Hepatocyte (in vitro differentiated cells): ENCODE results near the gene XPO4. TPM values are rescaled to one million over a fixed set of nuclear protein-coding genes. Genes with fewer than 3 reads are reported as not detected.
A peak's percentile ranks its signal among the peaks of the same experiment; 100 is the strongest.
"Not testable (repeated sequence)": the region's sequence is repeated elsewhere in the genome, so short reads cannot be mapped to it uniquely, and the experiment has no call there.

Experiments
- DNase-seq: peaks from one replicate; pipeline ENCODE4 v3.0.0-alpha.2; 2016; ENCODE audit warnings: low spot score
- H2AFZ ChIP-seq: fragments of 200-600 bp; sonication (generic); 2 replicates; pipeline ENCODE4 v1.6.0; 2016; ENCODE audit warnings: antibody characterized with exemption, mild to moderate bottlenecking
- H3K27ac ChIP-seq: fragments of 200-600 bp; sonication (generic); 2 replicates; pipeline ENCODE4 v1.5.1; 2016; ENCODE audit warnings: mild to moderate bottlenecking
- H3K27me3 ChIP-seq: fragments of 200-600 bp; sonication (generic); 2 replicates; pipeline ENCODE4 v1.6.1; 2016
- H3K36me3 ChIP-seq: fragments of 200-600 bp; sonication (generic); replicated peaks from 2 replicates; pipeline ENCODE4 v1.5.1; 2016; ENCODE audit warnings: low read depth; ENCODE audit not compliant: insufficient read depth
- H3K4me1 ChIP-seq: fragments of 200-600 bp; sonication (generic); 2 replicates; pipeline ENCODE4 v1.5.1; 2016; ENCODE audit warnings: mild to moderate bottlenecking, moderate library complexity; ENCODE audit not compliant: insufficient read depth
- H3K4me2 ChIP-seq: fragments of 200-600 bp; sonication (generic); 2 replicates; pipeline ENCODE4 v1.6.0; 2016
- H3K4me3 ChIP-seq: fragments of 200-600 bp; sonication (generic); 2 replicates; pipeline ENCODE4 v1.5.1; 2016; ENCODE audit warnings: mild to moderate bottlenecking
- H3K79me2 ChIP-seq: fragments of 200-600 bp; sonication (generic); 2 replicates; pipeline ENCODE4 v1.6.0; 2017; ENCODE audit warnings: mild to moderate bottlenecking
- H3K9me2 ChIP-seq: fragments of 200-600 bp; sonication (generic); replicated peaks from 2 replicates; pipeline ENCODE4 v1.6.0; 2017; ENCODE audit warnings: mild to moderate bottlenecking; ENCODE audit not compliant: insufficient read depth
- H3K9me3 ChIP-seq: fragments of 200-600 bp; sonication (generic); 2 replicates; pipeline ENCODE4 v1.5.1; 2016; ENCODE audit warnings: low read depth, mild to moderate bottlenecking
- H4K20me1 ChIP-seq: fragments of 200-600 bp; sonication (generic); 2 replicates; pipeline ENCODE4 v1.6.0; 2016; ENCODE audit warnings: mild to moderate bottlenecking; ENCODE audit not compliant: insufficient read depth, poor library complexity, severe bottlenecking
- CTCF ChIP-seq: fragments of 200-600 bp; sonication (generic); IDR thresholded peaks from 2 replicates; pipeline ENCODE4 v1.5.1; 2016; ENCODE audit warnings: antibody characterized with exemption, mild to moderate bottlenecking; ENCODE audit not compliant: poor library complexity
- EZH2 ChIP-seq: fragments of 200-600 bp; sonication (generic); IDR thresholded peaks from 2 replicates; pipeline ENCODE4 v1.6.1; 2016; ENCODE audit warnings: antibody characterized with exemption, mild to moderate bottlenecking, borderline replicate concordance
- EZH2phosphoT487 ChIP-seq: fragments of 200-600 bp; sonication (generic); IDR thresholded peaks from one replicate; pipeline ENCODE4 v1.6.1; 2018; ENCODE audit warnings: antibody characterized with exemption, mild to moderate bottlenecking, low read depth, moderate library complexity; ENCODE audit not compliant: unreplicated experiment, severe bottlenecking
- WGBS: methylation state at CpG from one replicate; pipeline ENCODE4 v1.1.6; 2016; ENCODE audit warnings: low lambda C conversion rate; ENCODE audit errors: missing lambda C conversion rate; 5-methylcytosine and 5-hydroxymethylcytosine counted together
- polyA plus RNA-seq: library from polyadenylated mRNA; unstranded; fragments of >200 nt; fragmentation: Nextera tagmentation; extraction: Ambion mirVana; gene quantifications from 2 replicates; pipeline ENCODE4 v1.2.1, GENCODE V29; 2016
- total RNA-seq: library from RNA; depleted of rRNA; stranded (reverse); fragments of >200 nt; gene quantifications from 2 replicates; pipeline ENCODE4 v1.2.3, GENCODE V29; 2014

The XPO4 gene
- total and polyA plus RNA-seq, 2 experiments from 2014 or later, result 3.4 to 20.7 TPM

DNA sequence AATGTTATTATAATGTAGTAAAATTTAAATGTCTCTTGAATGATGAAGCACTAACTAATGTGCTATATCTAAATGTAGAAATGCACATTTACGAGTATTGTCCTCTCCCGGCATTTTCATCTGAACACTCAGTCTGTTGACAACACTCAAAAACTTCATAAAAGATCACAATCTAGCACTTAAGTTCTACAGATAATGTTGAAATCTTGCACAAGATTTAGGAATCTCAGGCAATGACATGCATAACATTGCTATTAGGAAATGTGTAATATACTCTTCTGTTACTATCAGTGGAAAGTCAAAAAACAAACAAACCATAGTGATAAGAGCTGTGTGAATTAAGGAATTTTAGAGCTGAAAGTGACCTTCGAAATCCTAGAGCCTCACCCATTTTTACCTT, 37.5 kb upstream of the XPO4 start:
- Histone ChIP-seq H3K4me2 (peak overlapping the region; percentile 14), H3K27ac (peak overlapping the region; percentile 54), H3K9me2 (no peaks in the 10 kb centered on the region), H3K9me3 (no peaks in the 10 kb centered on the region), H2AFZ (peak overlapping the region; percentile 2), H3K4me3 (no peak overlapping the region), H3K79me2 (no peaks in the 10 kb centered on the region), H4K20me1 (no peaks in the 10 kb centered on the region), H3K27me3 (no peaks in the 10 kb centered on the region), H3K36me3 (no peaks in the 10 kb centered on the region), H3K4me1 (peaks cover 11% of the 10 kb centered on the region)
- peak; percentile 23 for DNase-seq
- WGBS, result 45% methylated on average over 3 of the region's 3 CpGs
- no peak for TF ChIP-seq EZH2phosphoT487
- no peak for TF ChIP-seq EZH2

DNA sequence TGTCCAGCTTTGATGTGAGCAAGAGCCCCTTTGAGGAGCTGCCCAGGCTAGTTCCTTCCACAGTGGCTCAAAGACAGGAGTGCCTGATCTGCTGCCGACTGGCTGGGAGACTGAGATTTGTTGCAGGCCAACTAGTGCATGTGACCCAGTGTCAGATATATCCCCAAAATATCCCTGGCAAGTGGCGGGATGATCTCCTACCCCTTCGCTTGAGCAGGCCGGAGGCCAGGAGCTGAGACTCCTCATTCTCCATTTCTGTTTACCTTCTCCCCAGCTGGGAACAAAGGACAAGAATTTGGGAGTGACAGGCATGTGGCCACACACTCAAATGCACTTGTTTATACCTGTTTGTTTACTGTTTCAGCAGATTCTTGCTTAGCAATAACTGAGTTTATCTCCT, 37.1 kb upstream of the XPO4 start:
- Histone ChIP-seq H3K79me2 (no peaks in the 10 kb centered on the region), H3K4me2 (peak overlapping the region; percentile 14), H3K27me3 (no peaks in the 10 kb centered on the region), H3K4me1 (peaks cover 11% of the 10 kb centered on the region), H3K4me3 (no peak overlapping the region), H4K20me1 (no peaks in the 10 kb centered on the region), H2AFZ (peak overlapping the region; percentile 2), H3K27ac (peak overlapping the region; percentile 54), H3K9me2 (no peaks in the 10 kb centered on the region), H3K9me3 (no peaks in the 10 kb centered on the region), H3K36me3 (no peaks in the 10 kb centered on the region)
- WGBS, result 49% methylated on average over 4 of the region's 4 CpGs
- no peak for TF ChIP-seq CTCF
- no peak for TF ChIP-seq EZH2phosphoT487
- TF ChIP-seq EZH2, result no peak
- no peak for DNase-seq

- Histone ChIP-seq H3K4me1 (peaks cover 11% of the 10 kb centered on the region), H3K27ac (no peak overlapping the region), H4K20me1 (no peaks in the 10 kb centered on the region), H3K9me2 (no peaks in the 10 kb centered on the region), H3K4me3 (no peak overlapping the region), H3K36me3 (no peaks in the 10 kb centered on the region), H2AFZ (no peak overlapping the region), H3K9me3 (no peaks in the 10 kb centered on the region), H3K79me2 (no peaks in the 10 kb centered on the region), H3K4me2 (no peak overlapping the region), H3K27me3 (no peaks in the 10 kb centered on the region)
- DNase-seq, result no peak
- WGBS, result 84% methylated on average over 6 of the region's 6 CpGs
- TF ChIP-seq EZH2phosphoT487, result no peak
- TF ChIP-seq CTCF, result no peak
- no peak for TF ChIP-seq EZH2
Observed at GRCh38 chr13:20938302-20938701, 35.8 kb upstream of the XPO4 start.

- Histone ChIP-seq H3K9me2 (no peaks in the 10 kb centered on the region), H3K36me3 (no peaks in the 10 kb centered on the region), H3K9me3 (no peaks in the 10 kb centered on the region), H3K4me3 (no peak overlapping the region), H3K27me3 (no peaks in the 10 kb centered on the region), H3K79me2 (no peaks in the 10 kb centered on the region), H3K4me1 (no peaks in the 10 kb centered on the region), H2AFZ (no peak overlapping the region), H4K20me1 (no peaks in the 10 kb centered on the region), H3K27ac (no peak overlapping the region), H3K4me2 (no peak overlapping the region)
- DNase-seq, result no peak
- no peak for TF ChIP-seq EZH2
- no peak for TF ChIP-seq EZH2phosphoT487
- no peak for TF ChIP-seq CTCF
- WGBS, result 78% methylated on average over 4 of the region's 4 CpGs
Observed at GRCh38 chr13:20927596-20928257, 25.2 kb upstream of the XPO4 start.

GRCh38 chr13:20925395-20925790, 22.8 kb upstream of the XPO4 start:
- not testable (repeated sequence) for H4K20me1 ChIP-seq, H3K4me2 ChIP-seq
- 76% methylated on average over 13 of the region's 13 CpGs for WGBS

More at GRCh38 chr13:20925395-20925790, 22.8 kb upstream of the XPO4 start:
- H3K9me2 ChIP-seq, H2AFZ ChIP-seq, H3K27ac ChIP-seq, H3K9me3 ChIP-seq, DNase-seq, H3K4me3 ChIP-seq, H3K4me1 ChIP-seq, H3K36me3 ChIP-seq, H3K79me2 ChIP-seq, H3K27me3 ChIP-seq: not testable (repeated sequence)
